Tibial artery (tissue), 4 donors: ENCODE measurements around the gene GLIPR2.
A peak's percentile ranks its signal among the peaks of the same experiment; 100 is the strongest.

Experiments
- DNase-seq, 2 donors: peaks; one replicate each; pipeline ENCODE4 v3.0.0-alpha.2; 2019
- H3K27ac ChIP-seq, 2 donors: fragments of 200-600 bp; sonication (generic) in 1 of 2; 1 replicate in 1 of 2; 2 replicates in 1 of 2; pipeline ENCODE4 v1.5.1; 2018 to 2019; ENCODE audit warnings: mild to moderate bottlenecking in 1 of 2
- H3K27me3 ChIP-seq, 2 donors: fragments of 200-600 bp; sonication (generic) in 1 of 2; one replicate each; pipeline versions ENCODE4 v1.5.1 to v1.6.0; 2016 to 2019
- H3K36me3 ChIP-seq, 3 donors: fragments of 200-600 bp; sonication (generic) in 2 of 3; one replicate each; pipeline ENCODE4 v1.5.1; 2016 to 2019; ENCODE audit warnings: mild to moderate bottlenecking in 2 of 3
- H3K4me1 ChIP-seq, 4 donors: fragments of 200-600 bp; sonication (generic) in 2 of 4; 1 replicate in 3 of 4; 2 replicates in 1 of 4; pipeline ENCODE4 v1.5.1; 2016 to 2019
- H3K4me3 ChIP-seq, 2 donors: fragments of 200-600 bp; sonication (generic) in 1 of 2; 1 replicate in 1 of 2; 2 replicates in 1 of 2; pipeline ENCODE4 v1.5.1; 2018 to 2019; ENCODE audit warnings: mild to moderate bottlenecking in 2 of 2
- H3K9me3 ChIP-seq, 3 donors: fragments of 200-600 bp; sonication (generic) in 1 of 3; one replicate each; pipeline ENCODE4 v1.5.1; 2016 to 2019
- intact Hi-C: fragments of 100-400 bp; cut with DNase I; formaldehyde crosslinking; loops from one replicate; pipeline ENCODE4 v1.15.0; 2023; ENCODE audit warnings: low total_unique reads
- TF ChIP-seq, protein P1 (sequence below), 2 experiments: fragments of 200-600 bp in 1 of 2; fragments of 450-650 bp in 1 of 2; IDR thresholded peaks; one replicate each; pipeline ENCODE4 v1.5.1; 2017 to 2019; ENCODE audit warnings: antibody characterized with exemption in 2 of 2, mild to moderate bottlenecking in 1 of 2, moderate library complexity in 1 of 2

GLIPR2 gene

DNA sequence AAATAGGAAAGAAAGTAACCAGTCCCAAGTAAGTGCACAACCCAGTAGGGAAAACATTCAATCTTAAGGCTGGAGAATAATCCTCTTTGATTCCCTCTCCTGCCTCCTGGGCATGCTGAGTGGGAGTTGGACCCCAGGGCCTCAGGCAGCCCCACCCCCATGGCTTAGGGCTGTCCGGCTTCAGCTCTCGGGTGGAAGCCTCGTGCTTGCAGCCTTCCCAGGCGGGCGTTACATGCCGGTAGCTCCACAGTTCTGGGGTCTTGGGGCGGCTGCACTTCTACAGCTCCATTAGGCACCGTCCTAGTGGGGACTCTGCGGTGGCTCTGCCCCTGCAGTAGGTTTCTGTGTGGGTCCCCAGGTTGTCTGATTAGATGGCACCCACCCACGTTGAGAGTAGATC is 10.1 kb downstream of the GLIPR2 start:
- TF ChIP-seq, protein P1, sequence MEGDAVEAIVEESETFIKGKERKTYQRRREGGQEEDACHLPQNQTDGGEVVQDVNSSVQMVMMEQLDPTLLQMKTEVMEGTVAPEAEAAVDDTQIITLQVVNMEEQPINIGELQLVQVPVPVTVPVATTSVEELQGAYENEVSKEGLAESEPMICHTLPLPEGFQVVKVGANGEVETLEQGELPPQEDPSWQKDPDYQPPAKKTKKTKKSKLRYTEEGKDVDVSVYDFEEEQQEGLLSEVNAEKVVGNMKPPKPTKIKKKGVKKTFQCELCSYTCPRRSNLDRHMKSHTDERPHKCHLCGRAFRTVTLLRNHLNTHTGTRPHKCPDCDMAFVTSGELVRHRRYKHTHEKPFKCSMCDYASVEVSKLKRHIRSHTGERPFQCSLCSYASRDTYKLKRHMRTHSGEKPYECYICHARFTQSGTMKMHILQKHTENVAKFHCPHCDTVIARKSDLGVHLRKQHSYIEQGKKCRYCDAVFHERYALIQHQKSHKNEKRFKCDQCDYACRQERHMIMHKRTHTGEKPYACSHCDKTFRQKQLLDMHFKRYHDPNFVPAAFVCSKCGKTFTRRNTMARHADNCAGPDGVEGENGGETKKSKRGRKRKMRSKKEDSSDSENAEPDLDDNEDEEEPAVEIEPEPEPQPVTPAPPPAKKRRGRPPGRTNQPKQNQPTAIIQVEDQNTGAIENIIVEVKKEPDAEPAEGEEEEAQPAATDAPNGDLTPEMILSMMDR (IDR thresholded peaks at IDR 0.05): no peak
- intact Hi-C loops: no loop called here
- Histone ChIP-seq H3K36me3 (peaks cover 0 to 15% (median 0%) of the 10 kb centered on the region in 3 donors), H3K27ac (peak overlapping the region; percentile 79 to 80), H3K27me3 (no peaks in the 10 kb centered on the region), H3K4me3 (no peak overlapping the region), H3K4me1 (peaks cover 0 to 57% (median 41%) of the 10 kb centered on the region in 4 donors), H3K9me3 (no peaks in the 10 kb centered on the region)
- no peak for DNase-seq

DNA sequence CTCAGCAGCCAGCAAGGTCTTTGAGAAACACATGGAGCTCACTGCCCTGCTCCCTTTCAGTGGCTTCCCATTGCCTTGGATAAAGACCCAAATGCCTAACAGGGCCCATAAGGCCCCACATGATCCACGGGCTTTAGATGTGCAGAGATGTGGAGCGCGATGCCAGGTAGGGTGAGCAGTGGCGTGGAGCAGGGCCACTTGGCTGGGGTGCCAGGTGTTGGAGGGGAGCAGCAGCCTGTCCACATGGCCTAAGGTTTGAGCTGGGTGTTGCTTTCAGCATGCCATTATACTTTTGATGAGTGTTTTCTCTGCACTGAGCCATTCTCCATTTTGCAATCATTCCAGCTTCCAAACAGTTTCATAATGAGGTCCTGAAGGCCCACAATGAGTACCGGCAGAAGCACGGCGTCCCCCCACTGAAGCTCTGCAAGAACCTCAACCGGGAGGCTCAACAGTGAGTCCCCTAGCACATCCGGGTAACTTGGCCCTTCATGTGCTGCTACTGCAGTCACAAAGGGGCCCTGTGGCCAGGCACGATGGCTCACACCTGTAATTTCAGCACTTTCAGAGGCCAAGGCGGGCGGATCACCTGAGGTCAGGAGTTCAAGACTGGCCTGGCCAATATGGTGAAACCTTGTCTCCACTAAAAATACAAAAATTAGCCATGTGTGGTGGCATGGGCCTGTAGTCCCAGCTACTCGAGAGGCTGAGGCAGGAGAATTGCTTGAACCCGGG is 11.1 kb downstream of the GLIPR2 start:
- H3K36me3 ChIP-seq: peaks cover 0 to 17% (median 0%) of the 10 kb centered on the region in 3 donors
- H3K27ac ChIP-seq: peak overlapping the region; percentile 79 to 80
- no peak overlapping the region for H3K4me3 ChIP-seq
- TF ChIP-seq, protein P1 (IDR thresholded peaks at IDR 0.05): no peak
- no peaks in the 10 kb centered on the region for H3K27me3 ChIP-seq
- no peak for DNase-seq
- intact Hi-C loops: no loop called here
- H3K9me3 ChIP-seq: no peaks in the 10 kb centered on the region
- H3K4me1 ChIP-seq: peaks cover 0 to 47% (median 31%) of the 10 kb centered on the region in 4 donors

DNA sequence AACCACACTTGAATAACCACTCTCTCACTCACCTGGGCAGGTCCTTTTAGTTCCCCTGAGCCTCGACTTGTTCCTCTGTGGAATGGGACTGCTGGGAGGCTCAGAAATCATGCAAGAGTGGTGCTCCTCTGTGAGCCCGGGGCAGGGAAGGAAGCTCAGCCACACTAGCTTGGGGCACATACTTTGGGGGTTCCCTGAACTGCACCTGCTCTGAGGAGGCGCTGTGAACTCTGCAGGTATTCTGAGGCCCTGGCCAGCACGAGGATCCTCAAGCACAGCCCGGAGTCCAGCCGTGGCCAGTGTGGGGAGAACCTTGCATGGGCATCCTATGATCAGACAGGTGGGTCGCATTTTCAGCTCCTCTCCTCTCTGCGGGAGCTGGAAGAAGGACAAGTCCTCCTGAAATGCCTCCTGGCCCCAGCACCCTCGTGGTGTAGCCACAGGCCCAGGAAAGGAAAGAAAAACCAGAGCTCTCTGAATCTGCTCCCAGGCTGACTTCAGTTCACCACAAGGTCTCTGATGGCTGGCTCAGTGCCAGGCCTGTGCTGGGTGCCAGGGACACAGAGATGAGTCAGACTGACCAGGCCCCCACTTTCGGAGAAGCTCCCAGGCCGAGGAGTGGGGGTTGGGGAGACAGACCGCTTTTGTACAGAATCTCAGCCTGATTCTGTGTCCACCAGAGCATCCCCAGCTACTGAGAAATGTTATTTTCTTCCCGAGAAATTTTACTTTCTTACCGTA is 11.9 kb downstream of the GLIPR2 start:
- Histone ChIP-seq H3K4me3 (no peak overlapping the region), H3K4me1 (peaks cover 0 to 39% (median 27%) of the 10 kb centered on the region in 4 donors), H3K9me3 (no peaks in the 10 kb centered on the region), H3K27me3 (no peaks in the 10 kb centered on the region), H3K36me3 (peaks cover 0 to 17% (median 0%) of the 10 kb centered on the region in 3 donors), H3K27ac (peak overlapping the region; percentile 79 to 80)
- intact Hi-C loops: no loop called here
- DNase-seq: peak; percentile 98 to 99
- TF ChIP-seq, protein P1 (IDR thresholded peaks at IDR 0.05): peak in 1 of 2 experiments; percentile 16

DNA sequence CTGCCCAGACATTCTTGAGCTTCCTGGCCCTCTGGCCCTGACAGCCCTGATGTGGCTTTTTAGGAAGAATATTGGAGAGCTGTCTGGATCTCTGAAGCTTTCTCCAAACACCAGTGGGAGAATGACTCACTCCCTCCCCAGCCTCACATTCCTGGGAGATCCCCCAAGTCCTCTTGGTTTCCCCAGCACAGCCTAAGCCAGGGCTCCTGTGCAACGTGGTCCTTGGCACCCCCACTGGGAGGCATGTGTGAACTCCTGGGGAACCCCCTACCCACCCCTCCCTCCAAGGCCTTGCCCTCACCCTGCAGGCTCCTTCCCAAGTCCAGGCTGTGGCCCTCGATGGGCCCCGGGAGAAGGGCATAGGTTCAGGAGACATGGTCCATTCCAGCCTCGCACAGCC is 12.7 kb downstream of the GLIPR2 start:
- Histone ChIP-seq H3K27ac (peak overlapping the region; percentile 79 to 80), H3K9me3 (no peaks in the 10 kb centered on the region), H3K4me1 (peaks cover 0 to 43% (median 26%) of the 10 kb centered on the region in 4 donors), H3K36me3 (peaks cover 0 to 17% (median 0%) of the 10 kb centered on the region in 3 donors), H3K4me3 (no peak overlapping the region), H3K27me3 (no peaks in the 10 kb centered on the region)
- intact Hi-C loops: no loop called here
- TF ChIP-seq, protein P1 (IDR thresholded peaks at IDR 0.05): no peak
- peak; percentile 52 to 74 for DNase-seq

DNA sequence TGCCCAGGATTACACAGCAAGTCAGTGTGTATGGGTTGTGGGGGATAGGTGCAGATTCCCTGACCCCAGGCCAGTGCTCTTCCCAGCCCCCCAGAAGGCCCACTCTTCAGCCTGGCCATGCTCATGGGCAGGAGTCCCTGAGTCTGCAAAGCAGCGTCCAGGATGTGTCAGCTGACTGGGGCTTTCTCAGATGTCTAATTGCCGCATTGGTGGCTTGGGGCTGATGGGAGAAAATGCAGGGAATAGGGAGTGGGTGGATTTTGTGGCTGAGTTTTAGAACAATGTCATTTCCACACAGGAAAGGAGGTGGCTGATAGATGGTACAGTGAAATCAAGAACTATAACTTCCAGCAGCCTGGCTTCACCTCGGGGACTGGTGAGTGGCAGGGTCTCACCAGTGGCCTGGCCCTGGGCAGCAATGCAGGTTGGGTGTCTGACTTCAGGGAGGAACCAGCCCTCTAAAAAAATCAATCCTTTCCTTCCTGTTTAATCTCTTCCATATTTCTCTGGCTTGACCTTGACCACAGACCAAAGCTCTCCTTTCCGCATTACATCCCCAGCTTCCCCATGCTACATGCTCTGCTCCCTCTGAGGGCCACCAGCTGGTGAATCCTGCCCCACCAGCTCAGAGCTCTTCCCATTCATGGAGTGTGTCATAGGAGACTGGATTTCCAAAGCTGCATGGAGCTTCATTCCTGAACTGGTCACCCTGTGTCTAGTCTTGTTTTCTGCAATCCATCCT is 14.2 kb downstream of the GLIPR2 start:
- Histone ChIP-seq H3K4me3 (no peak overlapping the region), H3K27me3 (no peaks in the 10 kb centered on the region), H3K9me3 (no peaks in the 10 kb centered on the region), H3K27ac (no peak overlapping the region), H3K36me3 (peaks cover 0 to 17% (median 0%) of the 10 kb centered on the region in 3 donors), H3K4me1 (peaks cover 0 to 53% (median 29%) of the 10 kb centered on the region in 4 donors)
- TF ChIP-seq, protein P1 (IDR thresholded peaks at IDR 0.05): no peak
- intact Hi-C loops: no loop called here
- no peak for DNase-seq
